ENCODE data around the gene NCAM1. TPM values are rescaled to one million over a fixed set of nuclear protein-coding genes. Genes with fewer than 3 reads are reported as not detected.

The NCAM1 gene
- total RNA-seq, 1 experiment from 2014 or later, result 0.33 TPM

GRCh38 chr11:112966561-112966960, 5.3 kb downstream of the NCAM1 start:
- Histone ChIP-seq H3K27ac (no peak overlapping the region), H3K27me3 (ENCODE audit: insufficient read depth, low read depth) (no peaks in the 10 kb centered on the region), H3K4me3 (no peak overlapping the region), H3K4me1 (replicated peaks; ENCODE audit: insufficient read depth) (no peaks in the 10 kb centered on the region), H3K9me3 (ENCODE audit: insufficient read depth, low read depth) (peaks cover 4% of the 10 kb centered on the region; the same call in 1 of the 2 replicates), H3K4me2 (no peak overlapping the region), H3K9me2 (ENCODE audit: insufficient read depth) (no peaks in the 10 kb centered on the region), H3K79me2 (ENCODE audit: low read depth) (no peaks in the 10 kb centered on the region), H3F3A (ENCODE audit: insufficient read depth, low read depth) (no peaks in the 10 kb centered on the region), H3K36me3 (ENCODE audit: low read depth) (no peaks in the 10 kb centered on the region), H4K20me1 (ENCODE audit: insufficient read depth) (no peaks in the 10 kb centered on the region), H2AFZ (no peak overlapping the region)
- ChIA-PET CTCF (no interaction called here), POLR2A (ENCODE audit: unreplicated experiment) (no interaction called here)
- DNase-seq, result no peak
- TF ChIP-seq EZH2 (IDR thresholded peaks at IDR 0.05; ENCODE audit: low read depth), result no peak
- TF ChIP-seq CTCF (conservative IDR thresholded peaks at IDR 0.05), result no peak
- no TSS peak for BruUV-seq (replicated peaks)
- intact Hi-C loops (cut with micrococcal nuclease; ENCODE audit: unreplicated experiment), result no loop called here

- no peak for TF ChIP-seq CTCF (conservative IDR thresholded peaks at IDR 0.05)
- TF ChIP-seq EZH2 (IDR thresholded peaks at IDR 0.05; ENCODE audit: low read depth), result no peak
- no peaks in the 10 kb centered on the region for H3K4me1 ChIP-seq (replicated peaks; ENCODE audit: insufficient read depth)
- no TSS peak for BruUV-seq (replicated peaks)
- no peak overlapping the region for H2AFZ ChIP-seq
- peaks cover 4% of the 10 kb centered on the region; the same call in 1 of the 2 replicates for H3K9me3 ChIP-seq (ENCODE audit: insufficient read depth, low read depth)
- no peaks in the 10 kb centered on the region for H4K20me1 ChIP-seq (ENCODE audit: insufficient read depth)
- H3K4me2 ChIP-seq, result no peak overlapping the region
- no peak overlapping the region for H3K27ac ChIP-seq
- H3K4me3 ChIP-seq, result no peak overlapping the region
- no peak for DNase-seq
- ChIA-PET CTCF (no interaction called here), POLR2A (ENCODE audit: unreplicated experiment) (no interaction called here)
- no peaks in the 10 kb centered on the region for H3K79me2 ChIP-seq (ENCODE audit: low read depth)
- H3K9me2 ChIP-seq (ENCODE audit: insufficient read depth), result no peaks in the 10 kb centered on the region
- no peaks in the 10 kb centered on the region for H3K27me3 ChIP-seq (ENCODE audit: insufficient read depth, low read depth)
- intact Hi-C loops (cut with micrococcal nuclease; ENCODE audit: unreplicated experiment), result no loop called here
- no peaks in the 10 kb centered on the region for H3F3A ChIP-seq (ENCODE audit: insufficient read depth, low read depth)
- no peaks in the 10 kb centered on the region for H3K36me3 ChIP-seq (ENCODE audit: low read depth)
Observed at GRCh38 chr11:112967082-112967481, 5.9 kb downstream of the NCAM1 start.

GRCh38 chr11:112968941-112969713, 7.9 kb downstream of the NCAM1 start:
- Histone ChIP-seq H3K36me3 (ENCODE audit: low read depth) (no peaks in the 10 kb centered on the region), H3K9me2 (ENCODE audit: insufficient read depth) (no peaks in the 10 kb centered on the region), H4K20me1 (ENCODE audit: insufficient read depth) (no peaks in the 10 kb centered on the region), H3K27me3 (ENCODE audit: insufficient read depth, low read depth) (no peaks in the 10 kb centered on the region), H3F3A (ENCODE audit: insufficient read depth, low read depth) (no peaks in the 10 kb centered on the region), H3K27ac (no peak overlapping the region), H3K4me3 (no peak overlapping the region), H3K9me3 (ENCODE audit: insufficient read depth, low read depth) (peaks cover 3% of the 10 kb centered on the region; the same call in 1 of the 2 replicates), H3K79me2 (ENCODE audit: low read depth) (no peaks in the 10 kb centered on the region), H2AFZ (no peak overlapping the region), H3K4me1 (replicated peaks; ENCODE audit: insufficient read depth) (no peaks in the 10 kb centered on the region), H3K4me2 (no peak overlapping the region)
- ChIA-PET POLR2A (ENCODE audit: unreplicated experiment) (no interaction called here), CTCF (no interaction called here)
- no peak for DNase-seq
- intact Hi-C loops (cut with micrococcal nuclease; ENCODE audit: unreplicated experiment), result no loop called here
- TF ChIP-seq CTCF (conservative IDR thresholded peaks at IDR 0.05), result no peak
- TF ChIP-seq EZH2 (IDR thresholded peaks at IDR 0.05; ENCODE audit: low read depth), result no peak
- BruUV-seq (replicated peaks), result no TSS peak
